ENCODE measurements around the gene EIF5B.

DNA sequence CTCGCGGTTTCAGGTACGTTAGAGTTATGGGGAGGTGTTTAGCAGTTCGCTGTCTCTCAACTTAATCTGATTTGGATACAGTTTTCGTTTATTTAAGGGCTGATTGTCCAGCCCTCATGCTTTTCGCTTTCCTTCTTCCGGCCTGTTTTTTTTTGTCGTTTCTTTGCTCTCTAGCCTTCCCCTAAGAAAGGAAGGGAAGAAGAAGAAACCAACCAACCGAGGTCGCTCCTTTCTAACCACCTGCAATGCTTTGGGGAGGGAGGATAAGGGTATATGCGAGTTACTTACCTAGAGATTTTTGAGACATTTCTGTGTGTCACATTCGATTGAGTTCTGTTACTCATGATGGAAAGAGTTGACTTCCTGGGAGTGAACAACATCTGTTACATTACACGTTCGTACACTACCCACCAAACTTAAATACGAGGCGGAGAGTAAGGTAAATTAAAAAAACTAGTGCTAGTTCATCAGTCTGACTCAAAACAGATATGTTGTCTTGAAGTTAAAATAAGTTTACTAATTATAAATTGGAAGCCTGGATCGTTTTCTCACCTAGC is 918 bp downstream of the EIF5B start:
- TF ChIP-seq, protein P1, sequence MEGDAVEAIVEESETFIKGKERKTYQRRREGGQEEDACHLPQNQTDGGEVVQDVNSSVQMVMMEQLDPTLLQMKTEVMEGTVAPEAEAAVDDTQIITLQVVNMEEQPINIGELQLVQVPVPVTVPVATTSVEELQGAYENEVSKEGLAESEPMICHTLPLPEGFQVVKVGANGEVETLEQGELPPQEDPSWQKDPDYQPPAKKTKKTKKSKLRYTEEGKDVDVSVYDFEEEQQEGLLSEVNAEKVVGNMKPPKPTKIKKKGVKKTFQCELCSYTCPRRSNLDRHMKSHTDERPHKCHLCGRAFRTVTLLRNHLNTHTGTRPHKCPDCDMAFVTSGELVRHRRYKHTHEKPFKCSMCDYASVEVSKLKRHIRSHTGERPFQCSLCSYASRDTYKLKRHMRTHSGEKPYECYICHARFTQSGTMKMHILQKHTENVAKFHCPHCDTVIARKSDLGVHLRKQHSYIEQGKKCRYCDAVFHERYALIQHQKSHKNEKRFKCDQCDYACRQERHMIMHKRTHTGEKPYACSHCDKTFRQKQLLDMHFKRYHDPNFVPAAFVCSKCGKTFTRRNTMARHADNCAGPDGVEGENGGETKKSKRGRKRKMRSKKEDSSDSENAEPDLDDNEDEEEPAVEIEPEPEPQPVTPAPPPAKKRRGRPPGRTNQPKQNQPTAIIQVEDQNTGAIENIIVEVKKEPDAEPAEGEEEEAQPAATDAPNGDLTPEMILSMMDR (IDR thresholded peaks at IDR 0.05; ENCODE audit: poor library complexity), result no peak
- TF ChIP-seq EZH2phosphoT487 (IDR thresholded peaks at IDR 0.05; ENCODE audit: low read depth, severe bottlenecking, unreplicated experiment) (no peak), EZH2 (IDR thresholded peaks at IDR 0.05; ENCODE audit: borderline replicate concordance) (no peak)

All from hepatocyte (in vitro differentiated cells).